DND-41 (cell line): ENCODE measurements around the gene CPZ.
"Not testable (repeated sequence)": the region's sequence is repeated elsewhere in the genome, so short reads cannot be mapped to it uniquely, and the experiment has no call there.

ENCODE experiments used
- ATAC-seq: fragments of 200-7000 bp; cut with Tn5 transposase; 3 replicates; pipeline ENCODE4 v1.9.1; 2021; ENCODE audit warnings: low read depth; ENCODE audit not compliant: insufficient read depth
- DNase-seq: peaks from one replicate; pipeline ENCODE4 v3.0.0-alpha.2; 2020
- H2AFZ ChIP-seq: 2 replicates; pipeline ENCODE4 v1.6.0; 2012; ENCODE audit warnings: low read depth, low read length
- H3K27ac ChIP-seq: 2 replicates; pipeline ENCODE4 v1.5.1; 2012; ENCODE audit warnings: low read length, inconsistent platforms
- H3K27me3 ChIP-seq: fragments of 200-600 bp; sonication (generic); 2 replicates; pipeline ENCODE4 v1.6.0; 2012; ENCODE audit warnings: low read length, mild to moderate bottlenecking, inconsistent platforms; ENCODE audit not compliant: insufficient read depth, poor library complexity
- H3K36me3 ChIP-seq: 2 replicates; pipeline ENCODE4 v1.5.1; 2012; ENCODE audit warnings: low read length, inconsistent platforms; ENCODE audit not compliant: insufficient read depth
- H3K4me1 ChIP-seq: 2 replicates; pipeline ENCODE4 v1.5.1; 2012; ENCODE audit warnings: mild to moderate bottlenecking, low read length; ENCODE audit not compliant: insufficient read depth
- H3K4me2 ChIP-seq: 2 replicates; pipeline ENCODE4 v1.6.0; 2012; ENCODE audit warnings: mild to moderate bottlenecking, moderate library complexity, low read length, inconsistent platforms; ENCODE audit not compliant: insufficient read depth
- H3K4me3 ChIP-seq, 2 experiments: fragments of 200-600 bp in 1 of 2; shearing (Covaris generic) in 1 of 2; 2 replicates each; pipeline ENCODE4 v1.5.1; 2012 to 2016; ENCODE audit warnings: inconsistent platforms in 2 of 2, low read length in 2 of 2, mild to moderate bottlenecking in 2 of 2, low read depth in 1 of 2, moderate library complexity in 1 of 2
- H3K79me2 ChIP-seq: 2 replicates; pipeline ENCODE4 v1.6.0; 2012; ENCODE audit warnings: low read length, inconsistent platforms; ENCODE audit not compliant: insufficient read depth
- H3K9ac ChIP-seq: 2 replicates; pipeline ENCODE4 v1.6.0; 2012; ENCODE audit warnings: low read depth, mild to moderate bottlenecking, inconsistent platforms, low read length, moderate library complexity
- H3K9me3 ChIP-seq: 2 replicates; pipeline ENCODE4 v1.5.1; 2012; ENCODE audit warnings: low read length, moderate library complexity, mild to moderate bottlenecking, inconsistent platforms; ENCODE audit not compliant: insufficient read depth, severe bottlenecking
- H4K20me1 ChIP-seq: 2 replicates; pipeline ENCODE4 v1.6.0; 2012; ENCODE audit warnings: low read length; ENCODE audit not compliant: insufficient read depth
- EZH2 ChIP-seq: IDR thresholded peaks from 3 replicates; pipeline ENCODE4 v1.6.1; 2012; ENCODE audit warnings: borderline replicate concordance, low read depth, mild to moderate bottlenecking, moderate library complexity, low read length, inconsistent platforms; ENCODE audit not compliant: severe bottlenecking
- TF ChIP-seq, protein P1 (sequence below): IDR thresholded peaks from 2 replicates; pipeline ENCODE4 v1.5.1; 2012; ENCODE audit warnings: borderline replicate concordance, low read length, moderate library complexity, mild to moderate bottlenecking; ENCODE audit not compliant: poor library complexity, severe bottlenecking; ENCODE audit errors: extremely low read depth

Gene CPZ

DNA sequence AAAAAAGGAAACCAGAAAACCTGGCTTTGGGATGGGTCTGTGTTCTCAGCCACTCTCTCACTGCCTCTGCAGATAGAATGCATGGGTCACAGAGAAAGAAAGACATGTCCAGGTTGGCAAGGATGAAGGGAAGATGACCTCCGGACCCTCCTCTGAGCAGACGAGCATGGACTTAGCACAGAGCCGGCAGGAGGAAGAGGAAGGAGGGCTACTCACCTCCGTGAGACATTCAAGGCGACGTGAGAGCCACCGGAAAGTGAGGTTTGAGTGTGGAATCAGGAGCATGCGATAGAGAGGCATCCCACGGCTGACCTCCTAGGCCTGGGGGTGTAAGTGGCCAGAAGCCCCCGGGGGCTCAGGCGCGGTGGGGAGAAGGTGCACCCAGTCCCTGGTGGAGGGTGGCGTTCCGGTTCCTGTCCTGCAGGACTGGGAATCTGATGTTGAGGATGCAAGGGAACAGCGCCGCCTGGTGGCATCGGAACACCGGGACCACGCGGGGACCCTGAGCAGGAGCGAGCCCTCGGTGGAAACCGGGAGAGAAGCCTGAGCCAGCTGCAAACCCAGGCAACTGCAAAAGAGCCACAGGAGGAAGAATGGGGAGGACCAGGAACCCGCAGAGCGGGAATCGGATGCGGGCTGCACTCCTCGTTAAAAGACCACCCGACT lies 37.8 kb downstream of the CPZ start:
- not testable (repeated sequence) for ATAC-seq

DNA sequence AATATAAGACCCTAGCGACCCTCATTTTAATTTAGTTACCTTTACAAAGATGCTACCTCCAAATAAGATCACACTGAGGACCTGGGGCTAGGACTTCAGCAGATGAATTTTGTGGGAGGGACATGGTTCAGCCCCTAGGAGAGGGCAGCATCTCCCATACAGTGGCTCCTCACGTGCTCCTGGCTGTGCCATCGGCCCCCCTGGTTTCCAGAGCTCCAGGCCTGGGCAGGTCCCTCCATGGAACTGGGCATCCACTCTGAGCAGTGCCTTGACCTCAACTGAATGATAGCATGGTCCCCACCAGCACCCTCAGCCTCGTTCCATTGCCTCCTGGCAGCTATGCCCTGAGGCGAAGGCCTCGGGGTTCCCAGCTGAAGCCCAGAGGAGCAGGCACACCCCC lies 39.3 kb downstream of the CPZ start:
- not testable (repeated sequence) for H3K4me1 ChIP-seq, H3K27me3 ChIP-seq, H3K79me2 ChIP-seq, H2AFZ ChIP-seq, DNase-seq, H3K27ac ChIP-seq, H3K4me3 ChIP-seq, H3K36me3 ChIP-seq, H3K9ac ChIP-seq, H3K9me3 ChIP-seq, H3K4me2 ChIP-seq, H4K20me1 ChIP-seq
- 0 out of 3 replicates have a peak, but pooled peaks have one; percentile 9 for ATAC-seq

More for the DNA sequence above, 37.8 kb downstream of the CPZ start:
- H3K9me3 ChIP-seq, H3K27ac ChIP-seq, H3K4me2 ChIP-seq, H4K20me1 ChIP-seq, H3K4me3 ChIP-seq, H3K4me1 ChIP-seq, H2AFZ ChIP-seq, H3K79me2 ChIP-seq, H3K9ac ChIP-seq, DNase-seq, H3K27me3 ChIP-seq, H3K36me3 ChIP-seq: not testable (repeated sequence)

DNA sequence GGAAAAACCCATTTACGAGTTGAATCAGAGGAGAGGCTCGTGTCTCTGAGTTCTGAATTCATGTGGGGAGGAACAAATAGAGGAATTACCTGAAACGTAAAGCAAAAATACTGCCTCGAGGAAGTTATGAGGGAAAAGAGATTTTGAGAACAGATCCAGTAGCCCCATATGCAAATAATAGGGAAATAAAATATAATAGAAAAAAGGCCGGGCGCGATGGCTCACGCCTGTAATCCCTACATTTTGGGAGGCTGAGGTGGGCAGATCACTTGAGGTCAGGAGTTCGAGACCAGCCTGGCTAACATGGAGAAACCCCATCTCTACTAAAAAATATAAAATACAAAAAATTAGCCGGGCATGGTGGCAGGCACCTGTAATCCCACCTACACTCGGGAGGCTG lies 42.2 kb downstream of the CPZ start:
- not testable (repeated sequence) for H3K79me2 ChIP-seq, H3K4me3 ChIP-seq, H3K4me1 ChIP-seq, DNase-seq, ATAC-seq, H3K4me2 ChIP-seq, H4K20me1 ChIP-seq, H3K27me3 ChIP-seq, H2AFZ ChIP-seq, H3K36me3 ChIP-seq, H3K27ac ChIP-seq, H3K9me3 ChIP-seq, H3K9ac ChIP-seq

GRCh38 chr4:8635897-8636554 lies 43.5 kb downstream of the CPZ start:
- not testable (repeated sequence) for H3K27me3 ChIP-seq, H3K4me2 ChIP-seq, H3K4me3 ChIP-seq, H3K9ac ChIP-seq, H3K79me2 ChIP-seq, H3K27ac ChIP-seq, H4K20me1 ChIP-seq, H3K4me1 ChIP-seq, ATAC-seq, H3K9me3 ChIP-seq, H3K36me3 ChIP-seq, H2AFZ ChIP-seq, DNase-seq

DNA sequence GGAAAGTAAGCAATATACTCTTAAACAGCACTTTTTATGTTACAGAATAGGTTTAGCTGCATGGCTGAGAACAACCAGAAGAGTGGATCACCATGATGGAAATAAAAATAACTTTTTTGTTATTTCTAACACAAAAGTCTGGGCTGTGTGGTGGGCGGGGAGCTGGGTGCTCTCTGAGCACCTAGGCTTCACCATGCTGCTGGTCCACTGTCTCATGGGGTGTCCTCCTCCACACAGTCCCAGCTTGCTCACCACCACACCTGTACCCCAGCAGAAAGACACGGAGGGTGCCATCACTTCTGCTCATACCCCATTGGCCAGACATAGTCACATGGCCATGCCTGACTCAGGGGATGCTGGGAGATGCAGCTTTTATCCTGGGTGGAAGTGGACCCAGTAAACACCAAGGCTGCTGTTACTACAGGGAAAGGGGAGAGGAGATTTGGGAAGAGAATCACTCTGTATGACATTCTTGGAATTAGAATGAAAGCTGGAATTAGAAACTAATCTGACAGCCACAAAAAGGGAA lies 45.0 kb downstream of the CPZ start:
- DNase-seq (no peak), ATAC-seq (no peak)
- no peaks in the 10 kb centered on the region for H4K20me1 ChIP-seq
- H3K4me3 ChIP-seq = no peak overlapping the region
- no peak overlapping the region for H3K9ac ChIP-seq
- no peaks in the 10 kb centered on the region for H3K27me3 ChIP-seq
- H3K4me1 ChIP-seq = no peaks in the 10 kb centered on the region
- H3K9me3 ChIP-seq = no peaks in the 10 kb centered on the region
- no peaks in the 10 kb centered on the region for H3K79me2 ChIP-seq
- H2AFZ ChIP-seq = no peak overlapping the region
- H3K4me2 ChIP-seq = no peak overlapping the region
- H3K36me3 ChIP-seq = no peaks in the 10 kb centered on the region
- no peak overlapping the region for H3K27ac ChIP-seq
- TF ChIP-seq, protein P1, sequence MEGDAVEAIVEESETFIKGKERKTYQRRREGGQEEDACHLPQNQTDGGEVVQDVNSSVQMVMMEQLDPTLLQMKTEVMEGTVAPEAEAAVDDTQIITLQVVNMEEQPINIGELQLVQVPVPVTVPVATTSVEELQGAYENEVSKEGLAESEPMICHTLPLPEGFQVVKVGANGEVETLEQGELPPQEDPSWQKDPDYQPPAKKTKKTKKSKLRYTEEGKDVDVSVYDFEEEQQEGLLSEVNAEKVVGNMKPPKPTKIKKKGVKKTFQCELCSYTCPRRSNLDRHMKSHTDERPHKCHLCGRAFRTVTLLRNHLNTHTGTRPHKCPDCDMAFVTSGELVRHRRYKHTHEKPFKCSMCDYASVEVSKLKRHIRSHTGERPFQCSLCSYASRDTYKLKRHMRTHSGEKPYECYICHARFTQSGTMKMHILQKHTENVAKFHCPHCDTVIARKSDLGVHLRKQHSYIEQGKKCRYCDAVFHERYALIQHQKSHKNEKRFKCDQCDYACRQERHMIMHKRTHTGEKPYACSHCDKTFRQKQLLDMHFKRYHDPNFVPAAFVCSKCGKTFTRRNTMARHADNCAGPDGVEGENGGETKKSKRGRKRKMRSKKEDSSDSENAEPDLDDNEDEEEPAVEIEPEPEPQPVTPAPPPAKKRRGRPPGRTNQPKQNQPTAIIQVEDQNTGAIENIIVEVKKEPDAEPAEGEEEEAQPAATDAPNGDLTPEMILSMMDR = no peak
- no peak for TF ChIP-seq EZH2
